Hematopoietic multipotent progenitor cell (in vitro differentiated cells): ENCODE measurements around the gene B4GALT2. TPM values are rescaled to one million over a fixed set of nuclear protein-coding genes. Genes with fewer than 3 reads are reported as not detected.

Source experiments
- DNase-seq, 3 donors: peaks; one replicate each; pipeline ENCODE4 v3.0.0-alpha.2; 2011 to 2015; ENCODE audit warnings: low read depth in 2 of 3, low spot score in 2 of 3
- total RNA-seq: library from RNA; depleted of rRNA; stranded (reverse); fragments of >200 nt; gene quantifications from one replicate; pipeline ENCODE4 v1.2.3, GENCODE V29; 2012

Gene B4GALT2
- total RNA-seq, 1 donor, result 42.5 TPM

- DNase-seq, result no peak
Observed at GRCh38 chr1:44038876-44039657, 60.1 kb downstream of the B4GALT2 start.

DNA sequence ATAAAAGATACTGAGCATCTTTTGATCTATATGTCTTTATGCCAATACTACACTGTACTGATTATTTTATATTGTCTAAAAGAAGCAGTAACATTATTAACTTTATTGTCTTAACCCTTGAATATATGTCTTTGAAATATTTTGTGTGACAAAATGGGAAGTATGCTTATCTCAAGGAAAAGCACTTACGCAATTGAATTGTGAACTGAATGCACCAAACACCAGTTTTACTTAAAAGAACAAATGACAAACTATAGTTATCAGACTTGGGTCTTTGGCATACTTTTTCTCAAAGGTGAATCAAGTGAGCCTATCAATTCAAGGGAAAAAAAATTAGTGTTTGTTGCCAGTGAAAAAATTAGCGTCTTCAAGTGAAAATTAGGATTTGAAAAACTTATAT, 61.4 kb downstream of the B4GALT2 start:
- no peak for DNase-seq

Other genes with a start within 250 kb of the B4GALT2 start
- gene ARTN, start 45.4 kb upstream of the B4GALT2 start, total RNA-seq, result 0.27 TPM
- 30.4 TPM for gene IPO13, start 32.3 kb upstream of the B4GALT2 start, total RNA-seq
- gene DPH2, start 9.2 kb upstream of the B4GALT2 start, total RNA-seq, result 32.6 TPM
- gene ATP6V0B, start 4.2 kb upstream of the B4GALT2 start, total RNA-seq, result 131 TPM
- 4.6 TPM for gene CCDC24, start 12.4 kb downstream of the B4GALT2 start, total RNA-seq
- gene SLC6A9, start 52.3 kb downstream of the B4GALT2 start, total RNA-seq, result 0.81 TPM
- under 0.01 TPM for gene KLF17, start 139.6 kb downstream of the B4GALT2 start, total RNA-seq
- gene KLF18, start 162.4 kb downstream of the B4GALT2 start, total RNA-seq, result not detected
- gene DMAP1, start 234.3 kb downstream of the B4GALT2 start, total RNA-seq, result 33.7 TPM